H1 (cell line): ENCODE measurements around the gene COL8A1. TPM values are rescaled to one million over a fixed set of nuclear protein-coding genes. Genes with fewer than 3 reads are reported as not detected.
A peak's percentile ranks its signal among the peaks of the same experiment; 100 is the strongest.

Experiments used
- CTCF ChIA-PET: fragments of 300-600 bp; sonication (Branson Sonifier 250); formaldehyde crosslinking; loops from one replicate; lab custom pipeline; 2021; ENCODE audit not compliant: partially characterized antibody; lab: Charles Lee
- POLR2A ChIA-PET: fragments of 300-600 bp; sonication (Branson Sonifier 250); formaldehyde crosslinking; loops from one replicate; lab custom pipeline; 2021; ENCODE audit warnings: inconsistent platforms; ENCODE audit not compliant: partially characterized antibody; lab: Charles Lee
- DNase-seq, 2 experiments: peaks; one replicate each; pipeline versions ENCODE4 v3.0.0 to v3.0.0-alpha.2; 2010 to 2022; ENCODE audit warnings: low spot score in 2 of 2, low read depth in 1 of 2, mixed read lengths in 1 of 2
- FAIRE-seq: peaks from 2 replicates; lab custom pipeline; 2011; peaks lifted over from hg19 to GRCh38; lab: Jason Lieb, UNC
- H2AFZ ChIP-seq: 2 replicates; pipeline ENCODE4 v1.8.1; 2012; ENCODE audit warnings: low read length, inconsistent platforms
- H2AK5ac ChIP-seq: 2 replicates; pipeline ENCODE4 v1.6.1; 2013; ENCODE audit warnings: low read depth, low read length
- H2BK120ac ChIP-seq: replicated peaks from 2 replicates; pipeline ENCODE3; 2013; ENCODE audit warnings: low read depth, low read length, inconsistent platforms
- H2BK12ac ChIP-seq: 2 replicates; pipeline ENCODE4 v1.6.1; 2013; ENCODE audit warnings: low read depth, low read length
- H2BK15ac ChIP-seq: 2 replicates; pipeline ENCODE4 v1.6.1; 2013; ENCODE audit warnings: low read length
- H2BK20ac ChIP-seq: 2 replicates; pipeline ENCODE4 v1.6.1; 2013; ENCODE audit warnings: low read length
- H2BK5ac ChIP-seq: 2 replicates; pipeline ENCODE4 v1.6.1; 2013; ENCODE audit warnings: low read depth, low read length
- H3K14ac ChIP-seq: 2 replicates; pipeline ENCODE4 v1.6.1; 2013; ENCODE audit warnings: inconsistent platforms; ENCODE audit not compliant: insufficient read length
- H3K18ac ChIP-seq: 2 replicates; pipeline ENCODE4 v1.6.1; 2013; ENCODE audit warnings: low read length; ENCODE audit errors: extremely low read depth
- H3K23ac ChIP-seq: 2 replicates; pipeline ENCODE4 v1.6.1; 2013; ENCODE audit warnings: inconsistent platforms; ENCODE audit not compliant: insufficient read length
- H3K23me2 ChIP-seq: 2 replicates; pipeline ENCODE4 v1.6.1; 2013; ENCODE audit warnings: low read depth, low read length
- H3K27ac ChIP-seq: 2 replicates; pipeline ENCODE4 v1.6.1; 2011; ENCODE audit warnings: low read depth, low read length, inconsistent platforms
- H3K27me3 ChIP-seq, 4 experiments: replicated peaks in 1 of 4; 1 replicate in 1 of 4; 2 replicates in 3 of 4; pipeline versions ENCODE4 v1.6.1 to v1.8.1; 2011 to 2013; ENCODE audit warnings: low read length in 3 of 4, mild to moderate bottlenecking in 3 of 4, inconsistent platforms in 2 of 4, mixed read lengths in 2 of 4, moderate library complexity in 1 of 4; ENCODE audit not compliant: control insufficient read depth in 3 of 4, insufficient read depth in 3 of 4; ENCODE audit errors: extremely low read depth in 1 of 4
- H3K36me3 ChIP-seq, 4 experiments: 2 replicates each; pipeline versions ENCODE4 v1.6.1 to v1.8.1; 2011 to 2013; ENCODE audit warnings: mild to moderate bottlenecking in 4 of 4, low read length in 3 of 4, moderate library complexity in 2 of 4, control low read depth in 1 of 4, inconsistent platforms in 1 of 4; ENCODE audit not compliant: insufficient read depth in 4 of 4, control insufficient read depth in 2 of 4
- H3K4ac ChIP-seq: replicated peaks from 2 replicates; pipeline ENCODE3; 2013; ENCODE audit warnings: low read length, low read depth, mixed read lengths, inconsistent platforms; ENCODE audit not compliant: insufficient read length
- H3K4me1 ChIP-seq, 4 experiments: replicated peaks in 1 of 4; 1 replicate in 1 of 4; 2 replicates in 3 of 4; pipeline versions ENCODE4 v1.6.1 to v1.8.1; 2011 to 2013; ENCODE audit warnings: low read length in 3 of 4, inconsistent platforms in 2 of 4, mixed read lengths in 1 of 4; ENCODE audit not compliant: insufficient read depth in 4 of 4, control insufficient read depth in 3 of 4
- H3K4me2 ChIP-seq, 2 experiments: 2 replicates each; pipeline versions ENCODE4 v1.6.1 to v1.8.1; 2011 to 2013; ENCODE audit warnings: low read depth in 2 of 2, low read length in 2 of 2, control low read depth in 1 of 2, inconsistent platforms in 1 of 2, mild to moderate bottlenecking in 1 of 2; ENCODE audit not compliant: insufficient read depth in 1 of 2
- H3K4me3 ChIP-seq, 4 experiments: fragments of 200-600, 300-600 bp in 1 of 4; sonication (generic), shearing (Covaris generic), sonication (Bioruptor Twin) in 1 of 4; 2 replicates each; pipeline versions ENCODE4 v1.5.1 to v1.8.1; 2011 to 2016; ENCODE audit warnings: low read length in 4 of 4, low read depth in 3 of 4, control low read depth in 2 of 4, inconsistent platforms in 2 of 4, mild to moderate bottlenecking in 2 of 4, mixed read lengths in 1 of 4, moderate library complexity in 1 of 4; ENCODE audit not compliant: insufficient read depth in 2 of 4; ENCODE audit errors: extremely low read depth in 1 of 4
- H3K56ac ChIP-seq: replicated peaks from 2 replicates; pipeline ENCODE3; 2013; ENCODE audit warnings: low read depth, mild to moderate bottlenecking, mixed read lengths, low read length, inconsistent platforms; ENCODE audit not compliant: insufficient read length
- H3K79me1 ChIP-seq: 2 replicates; pipeline ENCODE4 v1.6.1; 2013; ENCODE audit warnings: low read depth, low read length, control low read depth
- H3K79me2 ChIP-seq, 2 experiments: 2 replicates each; pipeline versions ENCODE4 v1.6.1 to v1.8.1; 2012 to 2013; ENCODE audit warnings: low read length in 2 of 2, mild to moderate bottlenecking in 2 of 2, inconsistent platforms in 1 of 2; ENCODE audit not compliant: insufficient read depth in 2 of 2, control insufficient read depth in 1 of 2
- H3K9ac ChIP-seq, 4 experiments: replicated peaks in 1 of 4; 1 replicate in 1 of 4; 2 replicates in 3 of 4; pipeline versions ENCODE4 v1.6.1 to v1.8.1; 2011 to 2013; ENCODE audit warnings: low read depth in 3 of 4, low read length in 3 of 4, control low read depth in 2 of 4, mild to moderate bottlenecking in 2 of 4, moderate library complexity in 2 of 4, inconsistent platforms in 1 of 4; ENCODE audit errors: extremely low read depth in 1 of 4
- H3K9me3 ChIP-seq, 2 experiments: 2 replicates each; pipeline versions ENCODE4 v1.6.1 to v1.8.1; 2012 to 2013; ENCODE audit warnings: mild to moderate bottlenecking in 2 of 2, moderate library complexity in 2 of 2, control low read depth in 1 of 2, inconsistent platforms in 1 of 2, low read depth in 1 of 2, low read length in 1 of 2, mixed read lengths in 1 of 2; ENCODE audit not compliant: insufficient read depth in 2 of 2
- H4K20me1 ChIP-seq, 2 experiments: replicated peaks in 1 of 2; 2 replicates each; pipeline versions ENCODE3 to v1.8.1; 2011 to 2013; ENCODE audit warnings: inconsistent platforms in 2 of 2, low read length in 2 of 2, mild to moderate bottlenecking in 1 of 2; ENCODE audit not compliant: insufficient read depth in 2 of 2, control insufficient read depth in 1 of 2
- H4K5ac ChIP-seq: 2 replicates; pipeline ENCODE4 v1.6.1; 2013; ENCODE audit warnings: low read length, low read depth, mixed read lengths, inconsistent platforms; ENCODE audit not compliant: insufficient read length
- H4K8ac ChIP-seq: 2 replicates; pipeline ENCODE4 v1.8.0; 2013; ENCODE audit warnings: mild to moderate bottlenecking, moderate library complexity, low read length, inconsistent platforms; ENCODE audit not compliant: insufficient read depth; ENCODE audit errors: extremely low read depth
- H4K91ac ChIP-seq: replicated peaks from 2 replicates; pipeline ENCODE3; 2013; ENCODE audit warnings: low read length, mixed read lengths, inconsistent platforms; ENCODE audit not compliant: insufficient read length
- CHD1 ChIP-seq: IDR thresholded peaks from 2 replicates; pipeline ENCODE4 v1.6.1; 2012; ENCODE audit warnings: low read depth, low read length, improper control_type of control experiment
- EP300 ChIP-seq, 2 experiments: IDR thresholded peaks; 1 replicate in 1 of 2; 2 replicates in 1 of 2; pipeline ENCODE4 v1.6.1; 2011 to 2012; ENCODE audit warnings: low read depth in 2 of 2, low read length in 2 of 2, mild to moderate bottlenecking in 2 of 2, borderline replicate concordance in 1 of 2, inconsistent platforms in 1 of 2, moderate library complexity in 1 of 2
- HDAC2 ChIP-seq, 2 experiments: fragments of 300-600 bp in 1 of 2; sonication (generic) in 1 of 2; IDR thresholded peaks; 2 replicates each; pipeline ENCODE4 v1.6.1; 2011 to 2012; ENCODE audit warnings: low read depth in 2 of 2, low read length in 2 of 2, mild to moderate bottlenecking in 2 of 2, moderate library complexity in 2 of 2, borderline replicate concordance in 1 of 2, inconsistent platforms in 1 of 2
- RXRA ChIP-seq: IDR thresholded peaks from 2 replicates; pipeline ENCODE4 v1.6.1; 2011; ENCODE audit warnings: low read depth, mild to moderate bottlenecking, low read length, moderate library complexity; ENCODE audit not compliant: insufficient read depth
- TAF7 ChIP-seq: optimal IDR thresholded peaks from 2 replicates; pipeline ENCODE3; 2011; ENCODE audit warnings: low read depth, mild to moderate bottlenecking, inconsistent platforms, low read length, moderate library complexity, borderline replicate concordance
- TBP ChIP-seq: IDR thresholded peaks from 2 replicates; pipeline ENCODE4 v1.6.1; 2011; ENCODE audit warnings: low read depth, low read length, improper control_type of control experiment
- WGBS, 2 experiments: shearing (Covaris generic) in 1 of 2; methylation state at CpG; one replicate each; pipeline versions ENCODE4 v1.1.6 to v1.1.7; 2013 to 2015; ENCODE audit warnings: low lambda C conversion rate in 2 of 2, mixed read lengths in 2 of 2, inconsistent platforms in 1 of 2, low coverage in 1 of 2, missing lambda C conversion rate in 1 of 2; ENCODE audit not compliant: insufficient replicate concordance in 2 of 2, insufficient coverage in 1 of 2, insufficient read length in 1 of 2; ENCODE audit errors: extremely low coverage in 1 of 2, missing lambda C conversion rate in 1 of 2; 5-methylcytosine and 5-hydroxymethylcytosine counted together
- polyA plus RNA-seq, 7 experiments: library from polyadenylated mRNA; depleted of rRNA in 3 of 7; stranded (reverse) in 5 of 7; unstranded in 2 of 7; fragments of >200 nt in 5 of 7; fragments of 200-250 nt in 2 of 7; gene quantifications; 1 replicate in 5 of 7; 2 replicates in 1 of 7; 4 replicates in 1 of 7; pipeline versions ENCODE4 v1.2.1 to v1.2.3, GENCODE V29; 2011 to 2013; ENCODE audit warnings: missing spikeins in 2 of 7, mixed read lengths in 2 of 7
- total RNA-seq: library from RNA; stranded (reverse); fragmentation: NEBNext Ultra II Directional; extraction: Animal tissue kit (Norgen Biotek cat#: 25700); gene quantifications from 2 replicates; pipeline ENCODE4 v1.2.1, GENCODE V29; 2021
- TF ChIP-seq, protein P1 (sequence below): IDR thresholded peaks from 2 replicates; pipeline ENCODE4 v1.6.1; 2012; ENCODE audit warnings: low read length, inconsistent platforms

COL8A1 gene
- total and polyA plus RNA-seq, 2 of the 8 experiments (the other 6 are each of a cell fraction or from before 2014, with no cell fraction given), result 0.21 to 1.2 TPM

GRCh38 chr3:99663977-99664376, 25.6 kb downstream of the COL8A1 start:
- WGBS, 2 experiments, result 40% methylated on average over 1 of the region's 1 CpG; no CpG with 5 or more reads in 1 of the 2 experiments
- Histone ChIP-seq H3K56ac (no peak overlapping the region), H3K27me3 (no peaks in the 10 kb centered on the region)

More at GRCh38 chr3:99663977-99664376, 25.6 kb downstream of the COL8A1 start:
- H3K18ac ChIP-seq, result no peak overlapping the region
- H3K4me3 ChIP-seq, result no peak overlapping the region
- no peaks in the 10 kb centered on the region for H4K20me1 ChIP-seq
- no peaks in the 10 kb centered on the region for H3K9me3 ChIP-seq
- no peak overlapping the region for H3K27ac ChIP-seq
- H2BK15ac ChIP-seq, result peak overlapping the region; percentile 63; the same call in 1 of the 2 replicates
- H3K23me2 ChIP-seq, result no peaks in the 10 kb centered on the region
- no peak overlapping the region for H3K23ac ChIP-seq
- DNase-seq (no peak), FAIRE-seq (no peak)
- H2AK5ac ChIP-seq, result no peak overlapping the region
- ChIA-PET POLR2A (no interaction called here), CTCF (interaction anchor here (0.6 to 1.4 kb wide), 5 partner anchors 19 to 55 kb away, joined by 3 to 5 read pairs (median 3); no protein-coding TSS in a partner anchor)
- no peaks in the 10 kb centered on the region for H3K36me3 ChIP-seq
- H3K14ac ChIP-seq, result no peak overlapping the region
- no peak overlapping the region for H3K4me2 ChIP-seq
- TF ChIP-seq TBP, result no peak
- no peak for TF ChIP-seq RXRA
- no peak for TF ChIP-seq HDAC2 (IDR thresholded peaks at IDR 0.05; ENCODE audit: borderline replicate concordance in 1 of 2, low read depth in 2 of 2, low read length in 2 of 2)
- TF ChIP-seq TAF7, result no peak
- no peak for TF ChIP-seq EP300 (IDR thresholded peaks at IDR 0.05; ENCODE audit: borderline replicate concordance in 1 of 2, low read depth in 2 of 2, low read length in 2 of 2)
- TF ChIP-seq CHD1, result no peak
- TF ChIP-seq, protein P1, sequence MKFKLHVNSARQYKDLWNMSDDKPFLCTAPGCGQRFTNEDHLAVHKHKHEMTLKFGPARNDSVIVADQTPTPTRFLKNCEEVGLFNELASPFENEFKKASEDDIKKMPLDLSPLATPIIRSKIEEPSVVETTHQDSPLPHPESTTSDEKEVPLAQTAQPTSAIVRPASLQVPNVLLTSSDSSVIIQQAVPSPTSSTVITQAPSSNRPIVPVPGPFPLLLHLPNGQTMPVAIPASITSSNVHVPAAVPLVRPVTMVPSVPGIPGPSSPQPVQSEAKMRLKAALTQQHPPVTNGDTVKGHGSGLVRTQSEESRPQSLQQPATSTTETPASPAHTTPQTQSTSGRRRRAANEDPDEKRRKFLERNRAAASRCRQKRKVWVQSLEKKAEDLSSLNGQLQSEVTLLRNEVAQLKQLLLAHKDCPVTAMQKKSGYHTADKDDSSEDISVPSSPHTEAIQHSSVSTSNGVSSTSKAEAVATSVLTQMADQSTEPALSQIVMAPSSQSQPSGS, result no peak
- no peak overlapping the region for H3K4ac ChIP-seq
- H2BK120ac ChIP-seq, result no peak overlapping the region
- no peak overlapping the region for H3K9ac ChIP-seq
- no peak overlapping the region for H4K8ac ChIP-seq
- no peak overlapping the region for H4K5ac ChIP-seq
- no peak overlapping the region; the same call in 1 of the 2 replicates for H2BK5ac ChIP-seq
- no peak overlapping the region for H4K91ac ChIP-seq
- H2AFZ ChIP-seq, result peak overlapping the region; percentile 94
- H2BK20ac ChIP-seq, result peak overlapping the region; percentile 34; the same call in 1 of the 2 replicates
- peaks cover 0 to 3% (median 1%) of the 10 kb centered on the region in 4 experiments; a peak in 1 of 7 replicates for H3K4me1 ChIP-seq
- H3K79me1 ChIP-seq, result no peaks in the 10 kb centered on the region
- peak overlapping the region; percentile 65; the same call in 1 of the 2 replicates for H2BK12ac ChIP-seq
- no peaks in the 10 kb centered on the region for H3K79me2 ChIP-seq
